ENCODE measurements around the gene FBXL3. TPM values are rescaled to one million over a fixed set of nuclear protein-coding genes. Genes with fewer than 3 reads are reported as not detected.
"Not testable (repeated sequence)": the region's sequence is repeated elsewhere in the genome, so short reads cannot be mapped to it uniquely, and the experiment has no call there.

FBXL3 gene
- total RNA-seq, 1 donor: 61.3 TPM

- no peak overlapping the region for H3K4me3 ChIP-seq (ENCODE audit: low read depth, low read length)
- no peak for DNase-seq (ENCODE audit: low read depth)
- TF ChIP-seq, protein P1, sequence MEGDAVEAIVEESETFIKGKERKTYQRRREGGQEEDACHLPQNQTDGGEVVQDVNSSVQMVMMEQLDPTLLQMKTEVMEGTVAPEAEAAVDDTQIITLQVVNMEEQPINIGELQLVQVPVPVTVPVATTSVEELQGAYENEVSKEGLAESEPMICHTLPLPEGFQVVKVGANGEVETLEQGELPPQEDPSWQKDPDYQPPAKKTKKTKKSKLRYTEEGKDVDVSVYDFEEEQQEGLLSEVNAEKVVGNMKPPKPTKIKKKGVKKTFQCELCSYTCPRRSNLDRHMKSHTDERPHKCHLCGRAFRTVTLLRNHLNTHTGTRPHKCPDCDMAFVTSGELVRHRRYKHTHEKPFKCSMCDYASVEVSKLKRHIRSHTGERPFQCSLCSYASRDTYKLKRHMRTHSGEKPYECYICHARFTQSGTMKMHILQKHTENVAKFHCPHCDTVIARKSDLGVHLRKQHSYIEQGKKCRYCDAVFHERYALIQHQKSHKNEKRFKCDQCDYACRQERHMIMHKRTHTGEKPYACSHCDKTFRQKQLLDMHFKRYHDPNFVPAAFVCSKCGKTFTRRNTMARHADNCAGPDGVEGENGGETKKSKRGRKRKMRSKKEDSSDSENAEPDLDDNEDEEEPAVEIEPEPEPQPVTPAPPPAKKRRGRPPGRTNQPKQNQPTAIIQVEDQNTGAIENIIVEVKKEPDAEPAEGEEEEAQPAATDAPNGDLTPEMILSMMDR (IDR thresholded peaks at IDR 0.05; ENCODE audit: insufficient read depth, low read depth, low read length): no peak
These were observed 54.8 kb downstream of the FBXL3 start for GRCh38 chr13:76971851-76972829.

DNA sequence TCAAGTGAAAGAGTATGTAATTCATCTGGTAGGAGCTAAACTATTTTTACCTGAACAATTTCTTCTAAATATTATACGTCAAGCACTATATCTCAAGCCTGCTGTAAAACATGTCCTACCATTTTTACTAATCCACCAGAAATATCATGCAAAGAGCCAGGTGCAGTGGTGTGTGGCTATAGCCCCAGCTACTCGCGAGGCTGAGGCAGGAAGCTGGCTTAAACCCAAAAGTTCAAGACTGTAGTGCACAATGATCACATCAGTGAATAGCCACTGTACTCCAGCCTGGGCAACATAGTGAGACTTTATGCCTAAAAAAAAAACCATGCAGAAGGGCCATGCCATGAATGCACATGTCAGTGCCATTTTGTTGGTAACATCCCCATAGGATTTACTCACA, 55.7 kb downstream of the FBXL3 start:
- H3K4me3 ChIP-seq (ENCODE audit: low read depth, low read length): no peak overlapping the region
- TF ChIP-seq, protein P1 (IDR thresholded peaks at IDR 0.05; ENCODE audit: insufficient read depth, low read depth, low read length): no peak
- no peak for DNase-seq (ENCODE audit: low read depth)

- TF ChIP-seq, protein P1 (IDR thresholded peaks at IDR 0.05; ENCODE audit: insufficient read depth, low read depth, low read length): no peak
- peak; percentile 10 for DNase-seq (ENCODE audit: low read depth)
- no peak overlapping the region for H3K4me3 ChIP-seq (ENCODE audit: low read depth, low read length)
These were observed 57.2 kb downstream of the FBXL3 start for GRCh38 chr13:76969488-76970365.

DNA sequence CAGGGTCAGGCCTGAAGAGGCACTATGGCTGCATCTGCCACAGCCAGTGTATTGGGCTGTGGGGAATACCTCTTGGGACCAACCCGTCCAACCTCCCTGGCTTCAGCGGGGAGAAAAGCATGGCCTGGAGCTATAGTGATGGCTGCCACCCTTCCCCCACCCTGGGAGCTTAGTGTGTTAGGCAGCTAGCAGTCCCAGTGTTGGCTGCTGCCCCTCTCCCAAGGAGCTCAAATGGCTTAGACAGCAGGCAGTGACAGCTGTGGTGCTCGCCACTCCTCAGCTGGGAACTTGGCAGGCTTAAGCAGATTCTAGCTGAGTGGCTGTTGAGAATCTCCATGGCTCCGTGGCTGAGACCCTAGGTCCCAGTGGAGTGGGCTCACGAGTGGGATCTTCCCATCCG, 58.9 kb downstream of the FBXL3 start:
- H3K4me3 ChIP-seq (ENCODE audit: low read depth, low read length): no peak overlapping the region
- no peak for DNase-seq (ENCODE audit: low read depth)
- TF ChIP-seq, protein P1 (IDR thresholded peaks at IDR 0.05; ENCODE audit: insufficient read depth, low read depth, low read length): no peak

- TF ChIP-seq, protein P1 (IDR thresholded peaks at IDR 0.05; ENCODE audit: insufficient read depth, low read depth, low read length): no peak
- DNase-seq (ENCODE audit: low read depth): no peak
- H3K4me3 ChIP-seq (ENCODE audit: low read depth, low read length): no peak overlapping the region
These were observed 59.9 kb downstream of the FBXL3 start for GRCh38 chr13:76967031-76967430.

GRCh38 chr13:76965759-76966421, 61.1 kb downstream of the FBXL3 start:
- DNase-seq (ENCODE audit: low read depth): peak; percentile 82
- TF ChIP-seq, protein P1 (IDR thresholded peaks at IDR 0.05; ENCODE audit: insufficient read depth, low read depth, low read length): no peak
- no peak overlapping the region for H3K4me3 ChIP-seq (ENCODE audit: low read depth, low read length)

DNA sequence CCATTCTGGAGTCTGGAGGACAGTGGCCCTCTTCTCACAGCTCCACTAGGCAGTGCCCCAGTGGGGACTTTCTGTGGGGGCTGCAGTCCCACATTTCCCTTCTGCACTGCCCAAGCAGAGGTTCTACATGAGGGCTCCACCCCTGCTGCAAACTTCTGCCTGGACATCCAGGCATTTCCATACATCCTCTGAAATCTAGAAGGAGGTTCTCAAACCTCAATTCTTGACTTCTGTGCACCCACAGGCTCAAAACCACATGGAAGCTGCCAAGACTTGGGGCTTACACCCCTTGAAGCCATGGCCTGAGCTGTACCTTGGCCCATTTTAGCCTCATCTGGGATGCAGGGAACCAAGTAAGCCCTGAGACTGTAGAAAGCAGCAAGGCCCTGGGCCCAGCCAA, 67.2 kb downstream of the FBXL3 start:
- H3K4me3 ChIP-seq (ENCODE audit: low read depth, low read length); DNase-seq (ENCODE audit: low read depth): not testable (repeated sequence)

Data from fibroblast of villous mesenchyme (primary cell).